ENCODE data around the gene DRAM1.
"Not testable (repeated sequence)": the region's sequence is repeated elsewhere in the genome, so short reads cannot be mapped to it uniquely, and the experiment has no call there.

The DRAM1 gene

GRCh38 chr12:101901777-101902176 is 24.4 kb downstream of the DRAM1 start:
- DNase-seq (ENCODE audit: low read depth in 1 of 2, low spot score in 1 of 2) = no peak

DNA sequence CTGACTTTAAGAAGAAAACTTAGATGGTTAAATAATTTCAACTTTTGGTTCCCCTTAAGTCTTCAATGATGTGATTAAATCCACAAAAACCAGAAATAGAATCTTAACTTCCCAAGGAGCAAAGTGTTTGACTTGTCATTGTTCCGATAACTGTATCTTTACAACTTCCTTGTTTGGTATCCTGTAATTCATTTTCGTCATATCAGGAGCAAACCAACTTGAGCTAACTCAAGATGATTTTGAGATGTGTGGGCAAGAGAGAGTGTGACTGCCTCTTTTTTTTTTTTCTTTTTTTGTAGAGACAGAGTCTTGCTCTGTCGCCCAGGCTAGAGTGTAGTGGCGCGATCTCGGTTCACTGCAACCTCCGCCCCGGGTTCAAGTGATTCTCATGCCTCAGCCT is 25.3 kb downstream of the DRAM1 start:
- no peak for DNase-seq (ENCODE audit: low read depth in 1 of 2, low spot score in 1 of 2)

DNA sequence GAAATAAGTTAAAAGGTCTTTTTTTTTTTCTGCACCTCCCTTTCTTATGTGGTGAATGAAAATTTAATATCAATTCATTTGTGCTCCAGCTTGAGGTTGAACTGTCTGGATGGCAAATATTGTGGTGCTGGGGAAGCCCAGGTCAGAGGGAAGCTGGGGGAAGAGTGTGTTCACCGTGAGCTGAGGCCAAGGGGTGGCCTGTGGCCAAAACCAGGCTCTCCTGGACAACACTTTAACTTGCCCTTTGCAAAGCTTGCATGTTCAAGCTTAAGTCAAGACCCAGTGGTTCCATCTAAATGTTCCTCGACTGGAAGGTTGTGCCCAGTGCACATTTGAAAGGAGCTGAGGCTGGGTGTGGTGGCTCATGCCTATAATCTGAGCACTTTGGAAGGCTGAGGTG is 28.8 kb downstream of the DRAM1 start:
- no peak for DNase-seq (ENCODE audit: low read depth in 1 of 2, low spot score in 1 of 2)

DNA sequence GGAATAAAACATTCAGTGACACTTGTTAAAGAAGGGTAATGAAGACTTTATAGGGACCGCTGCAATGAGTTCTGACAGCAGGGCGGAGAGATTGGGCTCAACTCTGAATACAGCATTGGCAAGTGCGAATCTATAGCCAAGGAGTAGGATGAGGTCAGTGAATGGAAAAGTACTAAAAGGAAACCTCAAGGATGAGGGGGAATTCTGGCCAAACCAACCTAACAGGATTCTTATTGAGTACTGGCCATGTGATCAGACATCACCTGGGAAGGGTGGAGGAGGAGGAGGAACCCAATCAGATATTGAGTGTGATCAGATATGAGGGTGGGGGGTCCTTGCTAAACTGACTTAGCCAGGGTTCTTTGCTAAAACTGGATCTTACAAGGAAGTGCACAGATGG is 31.0 kb downstream of the DRAM1 start:
- DNase-seq (ENCODE audit: low read depth in 1 of 2, low spot score in 1 of 2) = no peak

- no peak for DNase-seq (ENCODE audit: low read depth in 1 of 2, low spot score in 1 of 2)
Measured at GRCh38 chr12:101909646-101910045, 32.3 kb downstream of the DRAM1 start.

GRCh38 chr12:101915841-101916240 is 38.5 kb downstream of the DRAM1 start:
- DNase-seq (ENCODE audit: low read depth in 1 of 2, low spot score in 1 of 2) = no peak

- not testable (repeated sequence) for DNase-seq (ENCODE audit: low read depth in 1 of 2, low spot score in 1 of 2)
Measured at GRCh38 chr12:101918805-101919204, 41.4 kb downstream of the DRAM1 start.

- no peak for DNase-seq (ENCODE audit: low read depth in 1 of 2, low spot score in 1 of 2)
Measured at GRCh38 chr12:101919447-101919846, 42.1 kb downstream of the DRAM1 start.

- DNase-seq (ENCODE audit: low read depth in 1 of 2, low spot score in 1 of 2) = no peak
Measured at GRCh38 chr12:101920906-101921305, 43.5 kb downstream of the DRAM1 start.

DNA sequence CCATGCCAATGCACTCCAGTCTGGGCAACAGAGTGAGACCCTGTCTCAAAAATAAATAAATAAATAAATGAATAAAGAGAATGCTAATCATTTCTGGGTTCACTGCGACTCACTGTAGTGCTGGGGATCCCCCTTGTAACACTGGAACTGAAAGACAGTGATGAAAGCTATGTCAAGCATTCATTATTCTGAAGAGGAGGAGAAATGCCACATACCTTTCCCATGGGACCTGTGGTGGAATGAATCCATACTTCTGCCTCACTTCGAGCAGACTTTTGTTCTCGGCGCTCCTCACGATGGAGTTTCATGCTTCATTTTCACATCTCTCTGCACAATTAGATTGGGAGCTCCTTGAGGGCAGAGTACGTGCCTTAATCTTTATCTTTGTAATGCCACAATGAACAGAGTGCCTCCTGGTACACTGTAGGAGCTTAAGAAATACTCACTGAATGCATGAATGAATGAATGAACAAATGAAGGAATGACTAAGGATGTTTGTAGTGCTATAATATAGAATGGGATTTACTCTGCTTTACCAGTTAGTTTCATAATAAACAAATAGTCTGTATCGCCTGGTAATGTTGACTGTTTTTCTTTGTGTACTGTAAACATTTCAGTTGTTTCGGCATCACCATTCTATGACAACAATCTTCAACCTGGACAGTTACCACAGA is 45.8 kb downstream of the DRAM1 start:
- DNase-seq (ENCODE audit: low read depth in 1 of 2, low spot score in 1 of 2) = no peak

DNA sequence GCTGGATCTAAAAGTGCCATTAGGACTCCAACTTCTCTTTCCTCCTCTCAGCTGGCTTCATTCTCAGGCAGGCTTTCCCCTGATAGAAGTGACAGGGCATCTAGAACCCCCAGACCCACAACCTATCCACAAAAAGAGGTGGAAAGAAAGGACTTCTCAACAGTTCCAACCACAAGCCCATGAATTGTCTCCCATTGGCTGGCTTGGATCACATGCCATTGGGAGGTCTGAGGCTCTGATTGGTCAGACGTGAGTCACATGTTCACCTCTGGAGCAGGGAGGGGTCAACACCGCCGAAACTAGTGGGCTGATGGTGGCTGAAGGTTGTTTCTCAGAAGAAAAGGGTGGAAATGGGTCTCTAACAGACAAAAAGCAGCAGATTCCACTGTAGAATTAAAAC is 47.2 kb downstream of the DRAM1 start:
- no peak for DNase-seq (ENCODE audit: low read depth in 1 of 2, low spot score in 1 of 2)

DNA sequence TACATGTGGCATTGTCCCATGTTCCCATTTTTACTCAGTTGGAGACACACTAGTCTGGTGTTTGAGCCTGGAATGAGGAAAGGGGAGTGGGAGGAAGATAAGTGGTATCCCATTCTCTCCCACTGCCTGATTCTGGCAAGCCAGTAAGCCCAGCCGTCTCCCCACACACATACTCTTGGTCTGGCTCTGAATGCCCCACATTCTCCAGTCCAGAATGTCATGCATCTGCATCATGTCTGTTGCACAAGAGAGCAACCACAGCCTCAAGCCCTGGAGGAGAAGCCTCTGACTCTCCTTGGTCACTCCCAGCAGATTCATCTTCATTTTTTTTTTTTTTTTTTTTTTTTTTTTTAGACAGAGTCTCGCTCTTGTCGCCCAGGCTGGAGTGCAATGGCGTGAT is 48.0 kb downstream of the DRAM1 start:
- DNase-seq (ENCODE audit: low read depth in 1 of 2, low spot score in 1 of 2) = no peak

DNA sequence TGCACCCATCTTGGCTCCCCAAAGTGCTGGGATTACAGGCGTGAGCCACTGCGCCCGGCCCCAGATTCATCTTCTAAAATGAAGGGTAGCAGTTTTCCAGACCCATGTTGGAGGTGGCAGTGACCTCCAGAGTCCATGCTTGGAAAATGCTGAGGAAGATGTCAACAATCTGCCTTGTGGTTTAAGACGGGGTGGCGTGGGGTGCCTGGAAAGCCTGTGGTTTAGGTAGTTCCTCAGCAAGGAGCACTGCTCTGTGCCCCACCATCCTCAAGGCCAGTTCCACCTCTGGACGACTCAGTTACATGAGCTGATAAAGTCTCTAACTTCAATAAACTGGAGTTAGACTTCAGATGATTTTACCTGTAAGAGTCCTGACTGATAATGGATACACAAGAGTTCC is 48.6 kb downstream of the DRAM1 start:
- no peak for DNase-seq (ENCODE audit: low read depth in 1 of 2, low spot score in 1 of 2)

GRCh38 chr12:101927036-101927435 is 49.7 kb downstream of the DRAM1 start:
- no peak for DNase-seq (ENCODE audit: low read depth in 1 of 2, low spot score in 1 of 2)

- DNase-seq (ENCODE audit: low read depth in 1 of 2, low spot score in 1 of 2) = no peak
Measured at GRCh38 chr12:101927999-101928398, 50.6 kb downstream of the DRAM1 start.

DNA sequence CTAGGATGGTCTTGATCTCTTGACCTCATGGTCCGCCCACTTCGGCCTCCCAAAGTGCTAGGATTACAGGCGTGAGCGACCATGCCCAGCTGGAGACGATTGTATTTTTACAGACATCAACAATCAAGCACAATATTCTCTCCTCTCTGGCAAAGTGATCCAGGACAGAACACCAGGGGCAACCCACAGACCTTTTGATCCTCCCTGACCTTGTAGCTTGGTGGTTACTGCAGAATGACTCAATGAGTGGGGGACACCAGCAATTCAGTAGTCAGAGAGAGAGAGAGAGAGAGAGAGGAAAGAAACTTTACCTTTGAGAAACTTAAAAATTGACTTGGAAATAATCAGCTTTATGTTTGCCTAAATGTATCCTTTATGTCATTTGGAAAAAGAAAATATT is 51.2 kb downstream of the DRAM1 start:
- DNase-seq (ENCODE audit: low read depth in 1 of 2, low spot score in 1 of 2) = no peak

- DNase-seq (ENCODE audit: low read depth in 1 of 2, low spot score in 1 of 2) = no peak
Measured at GRCh38 chr12:101929365-101930041, 52.1 kb downstream of the DRAM1 start.

- no peak for DNase-seq (ENCODE audit: low read depth in 1 of 2, low spot score in 1 of 2)
Measured at GRCh38 chr12:101931498-101932326, 54.3 kb downstream of the DRAM1 start.

- DNase-seq (ENCODE audit: low read depth in 1 of 2, low spot score in 1 of 2) = no peak
Measured at GRCh38 chr12:101933866-101934514, 56.6 kb downstream of the DRAM1 start.

DNA sequence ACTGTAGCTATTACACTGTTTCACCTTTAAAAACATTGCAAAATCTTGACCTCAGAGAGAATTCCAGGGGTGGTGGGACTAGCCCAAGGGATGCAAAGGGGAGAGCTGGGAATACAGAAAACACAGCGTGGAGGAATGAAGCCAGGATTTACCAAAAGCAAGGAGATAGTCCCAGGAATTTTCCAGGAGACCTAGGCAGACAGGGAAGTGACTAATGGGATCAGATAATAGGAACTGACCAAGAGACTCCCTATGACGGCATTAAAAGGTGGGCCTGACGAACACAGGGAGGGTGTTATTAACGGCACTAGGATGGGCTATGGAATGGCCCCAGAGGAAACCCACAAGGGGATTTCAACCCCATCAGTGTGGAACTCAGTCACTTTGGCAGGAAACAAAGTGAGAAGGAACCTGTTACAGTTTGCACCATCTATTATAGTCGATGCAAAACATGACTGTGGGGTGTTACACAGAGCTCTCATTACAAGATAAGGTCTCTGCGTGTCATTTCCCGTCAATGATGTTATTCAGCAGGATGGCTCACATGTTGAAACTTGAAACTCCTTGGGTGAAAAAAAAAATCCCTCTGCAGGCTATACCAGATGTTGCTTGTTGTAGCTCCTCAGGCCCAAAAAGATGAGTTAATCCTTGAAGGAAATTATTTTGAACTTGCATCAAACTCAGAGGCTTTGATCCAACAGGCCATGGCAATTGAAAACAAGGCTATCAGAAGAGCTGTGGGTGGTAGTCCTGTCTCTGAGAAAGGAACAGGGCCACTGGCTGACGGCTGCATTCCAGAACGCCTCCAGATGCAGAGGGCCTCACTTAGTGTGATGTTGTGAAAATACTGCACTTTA is 58.7 kb downstream of the DRAM1 start:
- DNase-seq (ENCODE audit: low read depth in 1 of 2, low spot score in 1 of 2) = no peak

DNA sequence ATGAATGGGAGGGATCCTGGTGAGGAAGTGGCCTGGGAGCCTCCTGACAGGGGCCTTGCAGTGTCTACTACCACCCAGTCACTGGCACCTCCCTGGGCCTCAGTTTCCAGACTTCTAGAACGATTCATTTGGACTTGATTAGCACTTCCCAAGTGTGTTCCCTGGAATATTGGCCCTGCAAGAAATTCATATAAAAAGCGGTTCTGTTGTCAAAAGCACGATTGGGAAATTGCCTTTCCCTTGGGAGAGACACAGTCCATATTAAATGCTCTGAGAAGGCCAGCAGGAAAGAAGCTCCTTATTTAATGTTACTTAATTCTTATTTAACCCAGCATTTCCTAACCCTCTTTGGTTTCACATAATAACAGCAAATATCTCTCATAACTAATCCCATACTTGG is 61.9 kb downstream of the DRAM1 start:
- DNase-seq (ENCODE audit: low read depth in 1 of 2, low spot score in 1 of 2) = no peak

Measured in activated T-helper 1 cell treated with anti-CD3 and anti-CD28 coated beads, Interleukin-2, amount 50 U/mL, for 16 hours (primary cell).